Suppressor macrophage treated with lipopolysaccharide for 4 hours (primary cell): ENCODE results near the gene CCL24.
A peak's percentile ranks its signal among the peaks of the same experiment; 100 is the strongest.
"Not testable (repeated sequence)": the region's sequence is repeated elsewhere in the genome, so short reads cannot be mapped to it uniquely, and the experiment has no call there.

Experiments used
- DNase-seq: peaks from one replicate; pipeline ENCODE4 v3.0.0-alpha.2; 2020

The CCL24 gene

GRCh38 chr7:75818472-75818871 is 4.9 kb upstream of the CCL24 start:
- peak; percentile 34 for DNase-seq

- peak; percentile 87 for DNase-seq
These were observed 3.5 kb upstream of the CCL24 start for GRCh38 chr7:75817116-75817515.

- DNase-seq = no peak
These were observed 1.9 kb upstream of the CCL24 start for GRCh38 chr7:75815418-75816064.

GRCh38 chr7:75814407-75814947 is 871 bp upstream of the CCL24 start:
- no peak for DNase-seq

GRCh38 chr7:75813084-75813483 is 522 bp downstream of the CCL24 start:
- no peak for DNase-seq

- no peak for DNase-seq
These were observed 1.5 kb downstream of the CCL24 start for GRCh38 chr7:75811894-75812678.

- no peak for DNase-seq
These were observed 4.2 kb downstream of the CCL24 start for GRCh38 chr7:75809396-75809795.

- DNase-seq = no peak
These were observed 5.5 kb downstream of the CCL24 start for GRCh38 chr7:75808106-75808505.

- no peak for DNase-seq
These were observed 6.2 kb downstream of the CCL24 start for GRCh38 chr7:75807452-75807851.

GRCh38 chr7:75806560-75807307 is 6.9 kb downstream of the CCL24 start:
- DNase-seq = no peak

GRCh38 chr7:75804705-75805104 is 8.9 kb downstream of the CCL24 start:
- DNase-seq = no peak

- DNase-seq = no peak
These were observed 9.6 kb downstream of the CCL24 start for GRCh38 chr7:75804004-75804403.

- no peak for DNase-seq
These were observed 11.1 kb downstream of the CCL24 start for GRCh38 chr7:75802552-75802821.

- DNase-seq = no peak
These were observed 14.8 kb downstream of the CCL24 start for GRCh38 chr7:75798770-75799169.

GRCh38 chr7:75796420-75796819 is 17.2 kb downstream of the CCL24 start:
- no peak for DNase-seq

GRCh38 chr7:75795831-75796285 is 17.7 kb downstream of the CCL24 start:
- peak; percentile 80 for DNase-seq

- DNase-seq = no peak
These were observed 19.9 kb downstream of the CCL24 start for GRCh38 chr7:75793676-75794075.

- DNase-seq = not testable (repeated sequence)
These were observed 21.0 kb downstream of the CCL24 start for GRCh38 chr7:75792567-75792966.

GRCh38 chr7:75789361-75789924 is 24.2 kb downstream of the CCL24 start:
- DNase-seq = no peak

- not testable (repeated sequence) for DNase-seq
These were observed 25.3 kb downstream of the CCL24 start for GRCh38 chr7:75788154-75788847.

GRCh38 chr7:75783058-75783457 is 30.5 kb downstream of the CCL24 start:
- DNase-seq = not testable (repeated sequence)

GRCh38 chr7:75780647-75781273 is 32.8 kb downstream of the CCL24 start:
- not testable (repeated sequence) for DNase-seq
